Measurements from ENCODE around the gene PTPRN2.

- TF ChIP-seq POLR2AphosphoS5 (IDR thresholded peaks at IDR 0.05; ENCODE audit: low read depth, low read length), result no peak
- TF ChIP-seq CTCF (IDR thresholded peaks at IDR 0.05), result no peak
- TF ChIP-seq REST (IDR thresholded peaks at IDR 0.05; ENCODE audit: insufficient read depth in 1 of 2, low read depth in 2 of 2, low read length in 1 of 2), result no peak
- TF ChIP-seq SIN3A (IDR thresholded peaks at IDR 0.05; ENCODE audit: borderline replicate concordance, insufficient read depth, low read depth, low read length), result no peak
Measured at GRCh38 chr7:158204453-158204852, 383.2 kb downstream of the PTPRN2 start.
